KMS-11 (cell line): Measurements from ENCODE around the gene ARL17A.
"Not testable (repeated sequence)": the region's sequence is repeated elsewhere in the genome, so short reads cannot be mapped to it uniquely, and the experiment has no call there.

Source experiments
- H2AFZ ChIP-seq: fragments of 200-600 bp; sonication (generic); 2 replicates; pipeline ENCODE4 v1.6.1; 2016; ENCODE audit warnings: antibody characterized with exemption, mixed run types, low read depth
- H3K27ac ChIP-seq: fragments of 200-600 bp; sonication (generic); 2 replicates; pipeline ENCODE4 v1.6.1; 2016; ENCODE audit warnings: mild to moderate bottlenecking, mixed run types
- H3K27me3 ChIP-seq: fragments of 200-600 bp; sonication (generic); 2 replicates; pipeline ENCODE4 v1.6.1; 2017; ENCODE audit warnings: mild to moderate bottlenecking, low read depth, mixed run types, moderate library complexity; ENCODE audit not compliant: insufficient read depth
- H3K36me3 ChIP-seq: fragments of 200-600 bp; sonication (generic); 2 replicates; pipeline ENCODE4 v1.6.1; 2017; ENCODE audit warnings: mild to moderate bottlenecking, mixed run types; ENCODE audit not compliant: insufficient read depth
- H3K4me1 ChIP-seq: fragments of 200-600 bp; sonication (generic); 2 replicates; pipeline ENCODE4 v1.6.1; 2016; ENCODE audit warnings: mild to moderate bottlenecking, low read depth, mixed run types; ENCODE audit not compliant: poor library complexity, severe bottlenecking
- H3K4me2 ChIP-seq: fragments of 200-600 bp; sonication (generic); 2 replicates; pipeline ENCODE4 v1.7.0; 2016; ENCODE audit warnings: mild to moderate bottlenecking, mixed run types
- H3K4me3 ChIP-seq: fragments of 200-600 bp; sonication (generic); IDR thresholded peaks from 2 replicates; pipeline ENCODE4 v1.6.1; 2017; ENCODE audit warnings: low read depth, low read length, mixed read lengths; ENCODE audit not compliant: insufficient read depth
- H3K79me2 ChIP-seq: fragments of 200-600 bp; sonication (generic); 2 replicates; pipeline ENCODE4 v1.6.1; 2016; ENCODE audit warnings: low read depth, mixed run types; ENCODE audit not compliant: insufficient read depth
- H3K9ac ChIP-seq: fragments of 200-600 bp; sonication (generic); 2 replicates; pipeline ENCODE4 v1.6.1; 2016; ENCODE audit warnings: mild to moderate bottlenecking, mixed run types
- H4K20me1 ChIP-seq: fragments of 200-600 bp; sonication (generic); 2 replicates; pipeline ENCODE4 v1.6.1; 2016; ENCODE audit warnings: mild to moderate bottlenecking, mixed run types; ENCODE audit not compliant: insufficient read depth

ARL17A gene

DNA sequence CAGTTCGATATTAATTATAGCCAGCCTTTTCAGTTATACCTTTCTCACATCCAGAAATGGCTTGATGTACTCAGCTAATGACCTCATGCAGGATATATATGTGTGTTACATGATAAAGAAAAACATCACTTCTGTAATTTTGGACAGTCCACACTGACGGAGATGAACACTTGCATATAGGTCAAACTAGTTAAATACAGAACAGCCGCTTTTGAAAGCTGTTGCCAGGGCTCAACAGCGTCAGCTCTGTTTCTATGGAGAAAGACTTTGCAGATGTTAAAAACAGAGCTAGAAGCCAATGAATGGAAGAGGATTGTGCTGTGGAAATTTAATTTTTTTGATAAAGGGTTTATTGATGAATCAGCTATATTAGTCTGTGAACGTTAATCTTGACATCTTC lies 111.9 kb downstream of the ARL17A start:
- H3K9ac ChIP-seq, H3K27me3 ChIP-seq, H2AFZ ChIP-seq, H3K4me1 ChIP-seq, H3K4me3 ChIP-seq, H4K20me1 ChIP-seq, H3K4me2 ChIP-seq, H3K36me3 ChIP-seq, H3K79me2 ChIP-seq, H3K27ac ChIP-seq: not testable (repeated sequence)
